CD4-positive, alpha-beta T cell treated with Interleukin-17A for 1 hour (primary cell): ENCODE data around the gene DCXR.
A peak's percentile ranks its signal among the peaks of the same experiment; 100 is the strongest.

Experiments
- DNase-seq: peaks from one replicate; pipeline ENCODE4 v3.0.0-alpha.2; 2020

DCXR gene

GRCh38 chr17:82036634-82037091 lies 834 bp downstream of the DCXR start:
- DNase-seq, result no peak

GRCh38 chr17:82035956-82036633 lies 1.4 kb downstream of the DCXR start:
- no peak for DNase-seq

- no peak for DNase-seq
These were observed 2.0 kb downstream of the DCXR start for GRCh38 chr17:82035488-82035887.

- no peak for DNase-seq
These were observed 3.0 kb downstream of the DCXR start for GRCh38 chr17:82034371-82035011.

GRCh38 chr17:82033359-82034085 lies 4.0 kb downstream of the DCXR start:
- no peak for DNase-seq

- DNase-seq, result peak; percentile 43
These were observed 5.4 kb downstream of the DCXR start for GRCh38 chr17:82031885-82032627.

- DNase-seq, result no peak
These were observed 6.1 kb downstream of the DCXR start, which contains the start of gene RAC3 for GRCh38 chr17:82031303-82031884. Gene RAC3, plus strand, starts transcription at chr17:82031678. Its CDS starts 84 bp downstream, at chr17:82031762.

GRCh38 chr17:82030470-82031302 lies 6.8 kb downstream of the DCXR start:
- DNase-seq, result peak; percentile 85

- DNase-seq, result no peak
These were observed 7.5 kb downstream of the DCXR start for GRCh38 chr17:82029990-82030469.

GRCh38 chr17:82029391-82029790 lies 8.1 kb downstream of the DCXR start:
- DNase-seq, result no peak

- no peak for DNase-seq
These were observed 8.5 kb downstream of the DCXR start for GRCh38 chr17:82028966-82029365.

- no peak for DNase-seq
These were observed 9.3 kb downstream of the DCXR start for GRCh38 chr17:82028246-82028645.

- DNase-seq, result no peak
These were observed 11.9 kb downstream of the DCXR start for GRCh38 chr17:82025401-82026107.

GRCh38 chr17:82024859-82025258 lies 12.6 kb downstream of the DCXR start:
- DNase-seq, result no peak

- no peak for DNase-seq
These were observed 13.9 kb downstream of the DCXR start for GRCh38 chr17:82023447-82024241.

- peak; percentile 100 for DNase-seq
These were observed 14.5 kb downstream of the DCXR start, which contains the start of gene LRRC45 for GRCh38 chr17:82022981-82023446. Gene LRRC45, plus strand, starts transcription at chr17:82023305. Its CDS starts 339 bp downstream, at chr17:82023644.

GRCh38 chr17:82022310-82022980 lies 15.1 kb downstream of the DCXR start, which contains the start of gene CENPX:
Gene CENPX, minus strand, starts transcription at chr17:82022878. Its CDS starts 17 bp downstream, at chr17:82022861.
- no peak for DNase-seq

- DNase-seq, result no peak
These were observed 15.6 kb downstream of the DCXR start for GRCh38 chr17:82021900-82022309.
